GM12864 (cell line): ENCODE measurements around the gene TMSB4X.

Experiments used
- DNase-seq: peaks from one replicate; pipeline ENCODE4 v3.0.0-alpha.2; 2011; ENCODE audit warnings: low read depth
- H3K4me3 ChIP-seq: 2 replicates; pipeline ENCODE4 v1.5.1; 2011; ENCODE audit warnings: mild to moderate bottlenecking, low read depth, low read length, control low read depth
- CTCF ChIP-seq: IDR thresholded peaks from 2 replicates; pipeline ENCODE4 v1.5.1; 2011; ENCODE audit warnings: low read depth, mild to moderate bottlenecking, moderate library complexity, low read length, control low read depth, inconsistent platforms; ENCODE audit errors: missing control alignments

TMSB4X gene

GRCh38 chrX:12945494-12945893, 29.4 kb upstream of the TMSB4X start:
- TF ChIP-seq CTCF = no peak
- no peak for DNase-seq
- H3K4me3 ChIP-seq = no peak overlapping the region

- DNase-seq = no peak
- TF ChIP-seq CTCF = no peak
- no peak overlapping the region for H3K4me3 ChIP-seq
Measured at GRCh38 chrX:12946406-12946805, 28.5 kb upstream of the TMSB4X start.

DNA sequence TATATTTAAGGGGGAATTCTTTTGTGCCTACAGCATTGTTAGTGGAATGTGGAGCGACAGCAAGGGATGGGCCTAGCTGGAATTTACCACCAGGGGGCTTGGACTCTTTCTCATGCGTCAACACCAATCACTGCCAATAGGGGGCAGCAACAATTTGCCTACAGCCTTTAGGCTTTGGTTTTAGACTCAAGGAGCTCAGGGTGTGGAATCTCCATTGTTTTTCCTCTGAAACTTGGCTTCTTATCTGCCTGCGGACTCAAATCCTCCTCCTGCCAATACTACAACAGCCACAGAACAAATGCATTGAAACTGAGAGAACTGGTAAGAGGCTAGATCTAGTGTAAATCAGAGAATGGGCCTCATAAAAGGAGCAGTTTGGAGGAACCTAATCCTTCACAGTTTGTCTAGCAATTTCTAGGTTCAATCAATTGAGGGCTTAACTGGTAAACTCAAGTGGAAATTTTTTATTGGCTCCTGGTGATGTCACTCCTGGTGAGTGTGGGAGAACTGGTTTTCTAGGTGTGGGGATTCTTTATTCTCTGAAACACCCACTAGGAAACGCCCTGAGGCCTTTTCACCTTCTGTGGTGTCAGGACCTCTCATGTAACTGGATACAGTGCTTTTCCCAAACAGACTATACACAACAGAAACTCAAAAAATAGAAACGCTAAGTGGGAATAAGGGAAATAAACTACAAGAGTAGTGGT, 27.9 kb upstream of the TMSB4X start:
- no peak for DNase-seq
- H3K4me3 ChIP-seq = no peak overlapping the region
- TF ChIP-seq CTCF = peak; percentile 93

GRCh38 chrX:12947545-12948235, 27.2 kb upstream of the TMSB4X start:
- TF ChIP-seq CTCF = no peak
- no peak for DNase-seq
- H3K4me3 ChIP-seq = no peak overlapping the region

- no peak for TF ChIP-seq CTCF
- DNase-seq = no peak
- H3K4me3 ChIP-seq = no peak overlapping the region
Measured at GRCh38 chrX:12948495-12948894, 26.4 kb upstream of the TMSB4X start.

- H3K4me3 ChIP-seq = no peak overlapping the region
- no peak for TF ChIP-seq CTCF
- DNase-seq = no peak
Measured at GRCh38 chrX:12949205-12949926, 25.5 kb upstream of the TMSB4X start.
